GM19438 (cell line): Measurements from ENCODE around the gene C1orf53.
"Not testable (repeated sequence)": the region's sequence is repeated elsewhere in the genome, so short reads cannot be mapped to it uniquely, and the experiment has no call there.

Experiments
- ATAC-seq: cut with Tn5 transposase; IDR thresholded peaks from one replicate; pipeline ENCODE4 v1.9.1; 2021; ENCODE audit warnings: low read depth; ENCODE audit not compliant: unreplicated experiment

The C1orf53 gene

GRCh38 chr1:197902454-197903195, at the start of gene C1orf53:
TSS of gene C1orf53 (plus strand) at chr1:197902630. CDS start at chr1:197902650, 20 bp downstream.
- peak; percentile 93 for ATAC-seq

GRCh38 chr1:197855751-197856150, 46.7 kb upstream of the C1orf53 start:
- ATAC-seq = not testable (repeated sequence)

- ATAC-seq = no peak
Measured at GRCh38 chr1:197857477-197857876, 45.0 kb upstream of the C1orf53 start.

GRCh38 chr1:197859024-197859423, 43.4 kb upstream of the C1orf53 start:
- ATAC-seq = no peak

GRCh38 chr1:197862221-197862620, 40.2 kb upstream of the C1orf53 start:
- no peak for ATAC-seq

- ATAC-seq = no peak
Measured at GRCh38 chr1:197862671-197863070, 39.8 kb upstream of the C1orf53 start.

- ATAC-seq = no peak
Measured at GRCh38 chr1:197865809-197866208, 36.6 kb upstream of the C1orf53 start.

GRCh38 chr1:197868751-197869489, 33.5 kb upstream of the C1orf53 start:
- ATAC-seq = no peak

GRCh38 chr1:197869490-197870077, 32.8 kb upstream of the C1orf53 start:
- no peak for ATAC-seq

GRCh38 chr1:197876894-197877293, 25.5 kb upstream of the C1orf53 start:
- no peak for ATAC-seq

- not testable (repeated sequence) for ATAC-seq
Measured at GRCh38 chr1:197880385-197880784, 22.0 kb upstream of the C1orf53 start.

- not testable (repeated sequence) for ATAC-seq
Measured at GRCh38 chr1:197882241-197882640, 20.2 kb upstream of the C1orf53 start.

- no peak for ATAC-seq
Measured at GRCh38 chr1:197884173-197884572, 18.3 kb upstream of the C1orf53 start.

- no peak for ATAC-seq
Measured at GRCh38 chr1:197890936-197891335, 11.5 kb upstream of the C1orf53 start.

GRCh38 chr1:197892684-197893083, 9.7 kb upstream of the C1orf53 start:
- ATAC-seq = no peak

GRCh38 chr1:197896301-197896700, 6.1 kb upstream of the C1orf53 start:
- ATAC-seq = no peak

- no peak for ATAC-seq
Measured at GRCh38 chr1:197899037-197899436, 3.4 kb upstream of the C1orf53 start.

- ATAC-seq = no peak
Measured at GRCh38 chr1:197902131-197902453, 338 bp upstream of the C1orf53 start.

GRCh38 chr1:197903196-197903514, 725 bp downstream of the C1orf53 start:
- peak; percentile 32 for ATAC-seq

- no peak for ATAC-seq
Measured at GRCh38 chr1:197904126-197904787, 1.8 kb downstream of the C1orf53 start.

GRCh38 chr1:197905699-197906351, 3.4 kb downstream of the C1orf53 start:
- ATAC-seq = no peak
